CD4-positive, alpha-beta T cell treated with Interleukin-2 at 100 ng/mL for 4 hours (primary cell): ENCODE measurements around the gene UGT1A7.

Source experiments
- DNase-seq: peaks from one replicate; pipeline ENCODE4 v3.0.0-alpha.2; 2020; ENCODE audit warnings: low spot score

Gene UGT1A7

GRCh38 chr2:233761040-233761769, 79.5 kb downstream of the UGT1A7 start:
- DNase-seq: no peak

DNA sequence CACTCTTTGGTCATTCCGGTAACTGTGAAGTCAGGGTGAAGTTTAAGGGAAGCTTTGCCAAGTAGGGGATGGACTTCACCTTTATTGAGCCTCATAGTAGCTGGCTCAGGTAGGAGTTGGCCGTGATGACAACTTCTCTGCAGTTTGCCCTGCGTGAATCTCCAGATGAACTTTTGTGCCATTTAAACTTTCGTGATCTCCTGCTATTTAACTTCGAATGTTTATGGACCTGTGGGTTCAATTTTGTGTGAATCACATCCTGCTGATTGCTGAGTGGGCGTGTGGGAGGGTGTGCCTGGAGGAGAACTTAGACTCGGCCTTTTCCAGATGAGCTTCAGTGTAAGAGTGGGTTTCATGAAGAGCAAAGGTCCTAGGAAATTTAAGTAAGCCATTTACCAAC, 82.6 kb downstream of the UGT1A7 start:
- DNase-seq: no peak

DNA sequence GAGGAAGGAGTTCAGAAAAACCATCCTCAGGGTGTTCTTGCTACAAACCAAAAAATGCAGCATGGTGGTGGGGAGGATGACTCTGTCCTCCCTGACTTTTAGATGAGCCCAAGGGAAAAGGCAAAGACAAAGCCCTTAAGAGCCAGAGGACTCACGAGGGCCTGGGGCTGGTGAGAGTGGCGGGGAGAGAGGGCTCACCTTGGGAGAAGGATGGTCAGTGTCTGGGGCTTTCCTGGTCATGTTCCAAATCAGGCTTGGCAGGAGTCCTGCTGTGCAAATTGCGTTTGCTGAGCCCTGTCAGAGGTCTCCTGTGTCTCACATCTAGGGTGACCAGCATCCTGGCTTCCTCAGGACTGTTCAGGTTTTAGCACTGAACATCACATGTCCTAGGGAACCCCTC, 83.1 kb downstream of the UGT1A7 start:
- DNase-seq: no peak

DNA sequence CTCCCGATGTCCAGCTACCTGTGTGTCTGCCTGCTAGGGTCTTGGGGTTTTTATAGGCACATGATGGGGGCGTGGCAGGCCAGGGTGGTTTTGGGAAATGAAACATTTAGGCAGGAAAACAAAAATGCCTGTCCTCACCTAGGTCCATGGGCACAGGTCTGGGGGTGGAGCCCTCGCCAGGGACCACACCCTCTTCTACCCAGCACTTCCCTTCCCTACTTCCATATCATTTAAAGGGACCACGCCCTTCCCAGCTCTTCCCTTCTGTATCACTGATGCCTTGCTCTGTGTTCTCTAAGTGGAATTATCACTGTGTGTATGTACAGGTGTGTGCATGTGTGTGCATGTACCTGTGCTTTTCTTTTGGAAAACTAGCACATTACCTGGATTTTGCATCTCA, 84.7 kb downstream of the UGT1A7 start:
- DNase-seq: no peak

DNA sequence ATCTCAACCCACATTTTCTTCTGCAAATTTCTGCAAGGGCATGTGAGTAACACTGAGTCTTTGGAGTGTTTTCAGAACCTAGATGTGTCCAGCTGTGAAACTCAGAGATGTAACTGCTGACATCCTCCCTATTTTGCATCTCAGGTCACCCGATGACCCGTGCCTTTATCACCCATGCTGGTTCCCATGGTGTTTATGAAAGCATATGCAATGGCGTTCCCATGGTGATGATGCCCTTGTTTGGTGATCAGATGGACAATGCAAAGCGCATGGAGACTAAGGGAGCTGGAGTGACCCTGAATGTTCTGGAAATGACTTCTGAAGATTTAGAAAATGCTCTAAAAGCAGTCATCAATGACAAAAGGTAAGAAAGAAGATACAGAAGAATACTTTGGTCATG, 86.4 kb downstream of the UGT1A7 start:
- DNase-seq: no peak

DNA sequence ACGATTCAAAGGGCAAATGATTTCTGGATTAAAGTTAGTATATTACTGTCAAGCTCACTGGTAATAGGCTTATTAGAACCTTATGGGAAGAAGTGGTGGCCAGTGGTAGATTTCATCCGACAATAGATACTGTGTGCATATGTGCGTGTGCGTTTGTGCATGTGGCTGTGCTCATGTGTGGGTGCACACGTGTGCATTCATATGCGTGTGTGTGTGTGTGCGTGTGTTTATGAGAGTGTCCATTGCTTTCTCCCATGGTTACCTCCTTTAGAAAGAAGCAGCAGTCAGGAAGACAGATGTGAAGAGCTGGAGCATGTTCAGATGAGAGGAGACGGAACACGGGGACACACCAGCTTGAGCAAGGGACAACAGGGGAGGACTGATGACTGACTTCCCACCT, 87.6 kb downstream of the UGT1A7 start:
- DNase-seq: no peak

- no peak for DNase-seq
Measured at GRCh38 chr2:233772153-233772552, 90.5 kb downstream of the UGT1A7 start.

- DNase-seq: no peak
Measured at GRCh38 chr2:233772583-233772982, 90.9 kb downstream of the UGT1A7 start.

DNA sequence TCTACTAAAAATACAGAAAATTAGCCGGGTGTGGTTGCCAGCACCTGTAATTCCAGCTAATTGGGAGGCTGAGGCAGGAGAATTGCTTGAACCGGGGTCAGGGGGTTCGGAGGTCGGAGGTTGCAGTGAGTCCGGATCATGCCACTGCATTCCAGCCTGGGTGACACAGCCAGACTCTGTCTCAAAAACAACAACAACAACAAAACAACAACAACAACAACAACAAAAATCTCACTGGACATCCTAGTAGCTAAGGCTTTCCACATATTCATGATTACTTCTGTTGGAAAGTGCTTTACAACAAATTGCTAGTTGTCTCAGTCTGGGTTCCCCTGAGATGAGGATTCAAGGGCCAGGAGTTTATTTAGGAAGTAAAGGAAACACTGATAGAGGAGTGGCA, 92.2 kb downstream of the UGT1A7 start:
- DNase-seq: no peak

- DNase-seq: no peak
Measured at GRCh38 chr2:233775414-233775813, 93.7 kb downstream of the UGT1A7 start.

DNA sequence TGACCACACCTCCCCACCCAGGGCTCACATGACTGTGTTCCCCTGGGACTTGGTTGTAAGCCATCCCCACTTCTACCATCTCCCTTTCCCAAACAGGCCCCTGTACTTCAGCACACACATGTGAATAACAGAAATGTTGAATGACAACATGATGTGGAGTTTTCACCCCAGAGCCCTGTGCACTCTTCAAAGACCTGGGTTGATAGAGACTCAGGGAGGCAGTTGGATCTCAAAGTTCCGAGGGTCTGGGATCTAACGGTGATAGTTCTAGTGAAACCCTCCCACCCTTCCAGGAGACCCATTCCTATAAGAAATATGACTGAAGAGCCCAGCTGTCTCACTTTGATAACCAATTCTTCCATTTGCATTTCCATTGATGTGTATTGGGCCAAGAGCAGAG, 96.3 kb downstream of the UGT1A7 start, which contains the start of gene MROH2A:
Gene MROH2A (plus strand): TSS at position 301 of the 400 bp plus-strand sequence. CDS start 1,029 bp downstream, outside the sequence.
- DNase-seq: no peak

DNA sequence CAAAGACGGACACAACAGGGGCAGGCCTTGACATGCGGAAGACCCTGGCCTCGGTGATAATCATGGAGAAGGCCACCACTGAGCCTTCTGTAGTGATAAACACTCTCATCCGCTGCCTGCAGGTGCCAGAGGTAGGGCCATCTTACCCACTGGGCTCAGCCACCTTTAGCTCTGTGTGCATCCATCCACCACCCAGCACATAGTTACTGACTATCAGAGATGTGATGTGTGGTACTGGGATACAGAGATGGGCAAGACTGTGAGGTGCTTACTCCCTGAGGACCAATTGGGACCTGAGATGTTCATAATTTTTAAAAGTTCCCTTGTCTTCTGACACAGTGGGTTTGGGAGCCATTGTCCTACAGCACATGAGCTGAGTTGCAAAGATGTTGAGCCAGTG, 98.0 kb downstream of the UGT1A7 start:
- DNase-seq: no peak

DNA sequence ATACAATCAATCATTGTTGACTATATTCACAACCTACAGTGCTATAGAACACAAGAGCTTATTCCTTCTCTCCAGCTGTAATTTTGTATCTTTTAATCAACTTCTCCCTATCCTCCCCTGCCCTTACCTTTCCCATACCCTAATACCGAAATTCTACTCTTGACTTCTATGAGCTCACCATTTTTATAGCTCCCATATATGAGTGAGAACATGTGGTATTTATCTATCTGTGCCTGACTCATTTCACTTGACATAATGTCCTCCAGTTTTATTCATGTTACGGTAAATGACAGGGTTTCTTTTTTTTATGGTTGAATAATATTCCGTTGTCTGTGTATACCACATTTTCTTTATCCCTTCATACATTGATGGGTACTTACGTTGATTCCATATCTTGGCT, 99.1 kb downstream of the UGT1A7 start:
- no peak for DNase-seq

GRCh38 chr2:233789554-233789953, 107.9 kb downstream of the UGT1A7 start:
- no peak for DNase-seq

DNA sequence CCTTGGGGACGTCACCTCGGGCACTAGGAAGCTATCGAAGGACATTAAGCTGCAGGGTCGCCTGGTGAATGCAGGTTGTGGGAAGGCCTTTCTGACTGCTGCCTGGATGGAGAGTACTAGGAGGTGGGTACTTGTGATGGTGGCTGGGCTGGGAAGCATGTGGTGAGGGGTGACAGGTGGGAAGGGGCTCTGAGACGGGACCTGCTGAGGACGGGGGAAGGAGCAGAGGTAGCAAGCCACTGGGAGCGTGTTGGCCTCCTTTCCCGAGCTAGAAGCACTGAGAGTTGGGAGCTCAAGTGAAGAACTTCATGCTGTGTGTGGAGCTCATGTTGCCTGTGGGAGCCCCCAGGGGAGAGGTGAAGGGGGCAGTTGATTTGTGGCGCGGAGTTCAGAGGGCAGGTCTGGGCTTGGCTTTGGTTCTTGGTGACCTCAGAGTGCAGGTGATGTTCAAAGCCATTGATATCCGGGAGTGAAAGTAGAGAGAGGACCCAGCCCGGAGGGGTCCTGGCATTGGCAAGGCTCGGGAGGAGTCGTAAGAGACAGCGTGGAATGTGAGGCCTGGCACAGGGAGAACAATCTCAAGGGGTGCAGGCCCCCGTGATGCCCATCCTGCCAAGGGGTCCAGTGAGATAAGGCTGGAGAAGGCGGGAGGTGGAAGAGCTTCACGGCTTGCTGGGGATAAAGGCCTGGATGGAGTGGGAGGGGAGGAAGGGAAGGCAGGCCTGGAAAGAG, 109.6 kb downstream of the UGT1A7 start:
- no peak for DNase-seq

- no peak for DNase-seq
Measured at GRCh38 chr2:233791883-233792329, 110.2 kb downstream of the UGT1A7 start.

DNA sequence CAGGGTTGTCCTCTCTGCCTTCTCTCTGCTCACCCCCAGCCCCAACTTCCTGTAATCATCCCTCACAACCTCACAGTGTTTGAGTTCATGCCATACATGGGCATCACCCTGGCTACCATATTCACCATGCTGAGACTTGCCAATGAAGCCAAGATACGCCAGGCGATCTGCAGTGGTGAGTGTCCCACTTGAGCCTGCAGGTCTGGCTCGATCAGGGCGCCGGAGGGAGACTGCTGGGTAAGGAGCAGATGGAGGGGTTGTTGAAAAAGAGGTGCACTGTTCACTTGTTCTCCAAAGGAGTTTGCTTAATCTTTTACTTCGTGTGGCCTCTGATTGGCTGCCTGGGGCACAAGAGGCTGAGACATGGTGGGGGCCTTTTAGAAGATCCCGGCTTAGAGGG, 111.0 kb downstream of the UGT1A7 start:
- no peak for DNase-seq

- DNase-seq: no peak
Measured at GRCh38 chr2:233793465-233794127, 111.9 kb downstream of the UGT1A7 start.

DNA sequence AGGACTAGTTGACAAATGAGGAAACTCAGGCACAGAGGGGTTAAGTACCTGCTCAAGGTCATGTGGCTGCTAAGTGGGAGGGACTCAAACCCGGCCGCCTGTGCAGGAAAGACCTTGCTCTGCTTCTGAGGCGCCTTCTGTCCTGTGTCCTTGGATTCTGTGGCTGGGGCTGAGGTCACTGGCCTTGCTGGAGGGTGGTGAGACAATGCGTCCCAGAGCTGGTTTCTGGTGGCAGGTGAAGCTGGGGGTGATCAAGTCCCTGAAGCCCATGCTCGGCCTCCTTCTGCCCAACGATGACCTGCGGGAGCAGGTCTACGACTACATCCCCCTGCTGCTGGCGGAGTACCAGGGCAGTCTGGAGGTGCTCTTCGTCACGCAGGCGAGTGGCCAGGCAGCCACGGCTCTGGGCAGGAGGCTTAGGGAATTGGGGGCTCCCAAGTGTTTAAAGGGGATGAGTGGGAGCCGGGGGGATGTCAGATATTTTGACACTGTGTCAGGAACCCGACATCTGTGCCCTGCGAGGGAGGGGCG, 112.5 kb downstream of the UGT1A7 start:
- no peak for DNase-seq

DNA sequence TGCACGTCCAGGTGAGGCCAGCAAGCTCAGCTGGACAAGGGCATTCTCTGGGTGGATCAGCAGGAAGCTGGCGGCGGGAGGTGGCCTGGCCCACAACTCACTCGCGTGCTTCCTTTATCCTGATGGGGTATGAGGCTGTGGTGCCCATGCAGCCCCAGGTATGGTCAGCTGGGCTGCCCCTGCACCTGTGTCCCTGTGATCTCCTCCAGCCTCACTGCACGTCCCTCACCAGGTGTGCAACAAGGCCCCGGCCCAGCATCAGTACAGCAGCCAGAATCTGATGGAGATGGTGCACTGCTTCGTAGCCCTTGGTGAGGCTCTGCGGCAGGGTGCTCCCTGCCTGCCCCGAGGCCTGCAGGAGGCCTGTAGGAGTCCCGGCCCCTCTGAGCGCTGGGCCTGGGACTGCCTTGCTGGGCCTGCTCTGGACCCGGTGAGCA, 114.1 kb downstream of the UGT1A7 start:
- no peak for DNase-seq

DNA sequence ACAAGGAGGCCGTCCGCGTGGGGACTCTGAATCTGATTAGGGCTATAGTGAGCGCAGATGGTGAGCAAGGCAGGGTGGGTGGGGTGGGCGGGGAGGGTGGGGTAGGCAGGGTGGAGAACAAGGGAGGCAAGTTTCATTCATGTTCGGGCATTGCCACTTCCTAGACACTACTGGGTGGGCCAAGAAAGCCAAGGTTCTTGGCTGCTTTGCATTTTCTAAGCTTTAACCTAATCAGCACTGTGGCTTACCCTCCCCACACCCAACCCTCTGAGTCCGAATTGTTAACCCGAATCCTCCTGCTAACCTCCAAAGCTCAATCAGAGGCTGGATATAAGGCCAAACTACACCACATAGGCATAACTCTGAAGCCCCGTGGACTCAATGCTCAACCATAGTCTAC, 114.6 kb downstream of the UGT1A7 start:
- DNase-seq: no peak

DNA sequence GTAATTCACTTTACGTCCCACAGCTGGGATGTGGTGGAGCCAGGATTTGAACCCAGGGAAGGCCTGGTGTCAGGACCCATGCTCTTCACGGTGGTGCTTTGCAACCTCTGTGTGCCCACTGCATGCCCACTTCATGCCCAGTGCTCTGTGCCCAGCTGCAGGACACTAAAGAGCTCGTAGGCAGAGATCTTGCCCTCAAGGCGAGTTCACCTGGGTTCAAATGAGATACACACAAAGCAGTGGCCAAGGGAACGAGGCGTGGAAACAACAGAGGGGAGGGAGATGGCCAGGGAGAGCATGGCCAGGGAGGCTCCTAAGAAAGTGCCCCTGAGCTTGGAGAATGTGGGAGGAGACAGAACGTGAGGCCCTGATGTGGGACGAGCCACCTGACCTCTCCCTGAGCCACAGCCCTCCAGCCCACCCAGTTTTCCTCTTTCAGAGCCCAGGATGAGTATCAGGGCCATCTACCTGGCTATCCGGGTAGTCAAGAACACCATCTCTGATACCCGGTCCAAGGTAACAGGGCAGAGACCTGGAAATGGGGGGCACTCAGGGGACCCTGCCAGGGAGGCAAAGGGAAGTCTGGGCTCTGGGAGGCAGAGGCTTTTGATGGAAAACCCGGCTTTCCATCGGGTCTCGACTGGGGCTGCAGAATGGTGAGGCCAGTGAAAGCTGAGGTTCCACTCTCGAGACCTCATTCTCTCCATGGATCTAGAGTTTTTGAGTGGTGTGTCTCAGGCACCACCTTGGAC, 116.8 kb downstream of the UGT1A7 start:
- no peak for DNase-seq
